Mammary epithelial cell (primary cell): Measurements from ENCODE around the gene C2orf15.

Experiments used
- CTCF ChIP-seq, 2 donors: IDR thresholded peaks in 1 of 2; conservative IDR thresholded peaks in 1 of 2; 2 replicates each; pipeline ENCODE4 v1.5.1; 2011 to 2012; ENCODE audit warnings: inconsistent platforms in 2 of 2, low read length in 2 of 2, mild to moderate bottlenecking in 2 of 2, control low read depth in 1 of 2, low read depth in 1 of 2; ENCODE audit not compliant: insufficient read depth in 1 of 2; ENCODE audit errors: extremely low read depth in 1 of 2
- EZH2 ChIP-seq: IDR thresholded peaks from 2 replicates; pipeline ENCODE4 v1.6.1; 2012; ENCODE audit warnings: low read length, inconsistent platforms, borderline replicate concordance

DNA sequence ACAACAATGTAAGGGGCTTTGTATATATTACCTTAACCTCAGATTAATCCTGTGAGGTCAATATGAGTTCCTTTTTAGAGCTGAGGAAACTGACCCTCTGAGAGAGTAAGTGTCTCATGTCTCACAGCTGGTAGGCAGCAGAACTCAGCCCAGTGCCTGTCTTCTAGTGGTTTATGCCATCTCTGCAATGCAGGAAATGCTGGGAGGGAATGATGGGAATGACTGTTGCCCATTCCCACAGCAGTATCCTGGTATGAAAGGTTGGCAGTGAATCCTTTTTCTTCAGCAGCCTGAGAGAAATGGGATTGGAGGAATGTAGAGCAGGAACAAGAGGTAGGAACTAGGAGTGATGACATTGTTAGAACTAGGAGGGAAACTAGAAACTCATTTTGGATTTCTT, 45.5 kb downstream of the C2orf15 start:
- no peak for TF ChIP-seq CTCF (conservative IDR thresholded peaks at IDR 0.05 in 1 of 2, IDR thresholded peaks at IDR 0.05 in 1 of 2; ENCODE audit: extremely low read depth in 1 of 2, insufficient read depth in 1 of 2, low read depth in 1 of 2, low read length in 2 of 2)
- TF ChIP-seq EZH2 = no peak
